HL-60/S4 treated with phorbol 12-myristate 13-acetate at 8.2 ng/mL for 4 days and 3 days (cell line): ENCODE data around the gene UPP1.

Experiments
- in situ Hi-C: fragments of 300-500 bp; cut with MboI; formaldehyde crosslinking; loops from 2 replicates; pipeline ENCODE4 v1.15.0; 2022; ENCODE audit warnings: low sequenced_read_pairs

UPP1 gene

DNA sequence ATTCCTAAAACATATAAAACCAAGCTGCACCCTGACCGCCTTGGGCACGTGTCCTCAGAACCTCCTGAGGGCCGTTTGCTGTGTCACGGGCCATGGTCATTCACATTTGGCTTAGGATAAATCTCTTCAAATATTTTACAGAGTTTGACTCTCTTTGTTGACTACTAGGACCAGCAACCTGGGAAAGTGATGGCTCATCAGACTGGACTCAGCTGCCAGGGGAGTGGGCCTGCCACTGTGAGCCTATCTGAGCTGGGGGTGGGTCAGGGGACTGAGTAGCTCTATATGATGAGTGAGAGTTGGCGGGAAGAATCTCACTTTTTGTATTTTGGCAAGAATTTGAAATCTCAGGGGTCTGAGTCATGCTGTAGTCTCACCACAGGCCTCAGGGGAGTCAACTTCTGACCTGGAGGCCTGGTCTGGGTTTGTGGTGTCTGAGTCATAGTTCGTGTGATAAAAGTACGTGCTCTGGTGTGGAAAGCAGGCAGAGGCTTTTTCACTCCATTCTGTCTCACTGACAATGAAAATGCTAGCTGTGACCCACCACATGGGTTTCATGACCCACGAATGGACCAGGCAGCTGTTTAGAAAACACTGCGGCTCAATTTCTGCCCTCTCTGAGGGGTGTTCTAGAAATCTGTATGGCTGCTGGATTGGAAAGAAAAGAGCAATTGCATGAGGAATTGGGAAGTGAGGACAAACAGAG lies 4.2 kb upstream of the UPP1 start:
- in situ Hi-C loops = loop anchor here (25.0 kb wide), 1 partner anchor 98 kb away; the partner anchor contains the start of gene HUS1

DNA sequence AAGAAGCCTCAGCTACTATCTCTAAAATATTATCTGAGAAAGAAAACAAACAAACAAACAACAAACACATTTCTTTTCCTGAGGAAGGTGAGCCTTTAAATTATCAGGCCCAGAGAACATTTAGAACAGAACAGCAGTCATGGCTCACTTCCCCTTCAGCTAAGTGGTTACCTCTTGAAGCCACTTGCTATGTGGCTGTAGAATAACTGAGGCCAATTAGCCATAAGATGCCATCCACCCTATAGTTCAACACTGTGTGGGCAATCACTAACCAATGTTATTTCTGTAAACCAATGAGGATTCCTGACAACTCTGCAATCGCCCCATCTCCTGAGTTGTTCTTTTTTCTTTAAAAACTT lies 3.7 kb upstream of the UPP1 start:
- in situ Hi-C loops = loop anchor here (25.0 kb wide), 1 partner anchor 98 kb away; the partner anchor contains the start of gene HUS1

DNA sequence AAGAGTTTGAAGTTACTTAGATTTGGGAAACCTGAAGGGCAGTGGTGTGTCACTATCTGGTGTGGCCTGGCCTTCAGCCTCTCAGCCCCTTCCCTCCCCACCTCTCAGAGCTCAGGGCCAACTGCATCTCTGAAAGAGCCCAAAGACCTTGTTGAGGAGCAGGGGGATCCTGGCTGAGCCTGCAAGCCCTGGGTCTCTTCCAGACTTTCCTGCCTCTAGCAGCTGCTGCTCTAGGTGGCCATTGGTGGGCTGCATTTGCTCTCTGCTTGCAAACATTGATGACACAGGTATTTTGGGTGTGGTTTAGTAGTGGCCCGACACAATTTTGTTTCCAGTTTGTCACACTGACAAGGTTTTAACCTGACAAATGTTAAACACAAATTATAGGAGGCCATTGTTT lies 3.1 kb upstream of the UPP1 start:
- in situ Hi-C loops = loop anchor here (25.0 kb wide), 1 partner anchor 99 kb away; the partner anchor contains the start of gene HUS1

DNA sequence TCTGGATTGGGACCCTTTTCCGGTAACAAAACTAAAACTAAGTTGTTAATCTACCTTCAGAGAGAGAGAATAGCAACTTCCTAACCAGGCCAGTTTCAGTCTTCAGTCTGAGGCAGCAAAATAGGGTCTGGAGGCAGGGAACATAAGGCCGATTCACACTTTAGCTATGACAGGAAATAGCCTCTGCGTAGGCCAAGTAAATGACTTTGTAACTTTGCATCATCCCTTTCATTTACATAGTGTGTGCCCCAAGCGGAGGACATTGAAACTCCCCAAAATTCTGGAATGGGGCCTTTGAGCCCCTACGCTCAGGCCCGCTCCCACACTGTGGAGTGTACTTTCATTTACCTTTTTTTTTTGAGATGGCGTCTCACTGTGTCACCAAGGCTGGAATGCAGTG lies 1.7 kb upstream of the UPP1 start:
- in situ Hi-C loops = loop anchor here (25.0 kb wide), 1 partner anchor 100 kb away; the partner anchor contains the start of gene HUS1

DNA sequence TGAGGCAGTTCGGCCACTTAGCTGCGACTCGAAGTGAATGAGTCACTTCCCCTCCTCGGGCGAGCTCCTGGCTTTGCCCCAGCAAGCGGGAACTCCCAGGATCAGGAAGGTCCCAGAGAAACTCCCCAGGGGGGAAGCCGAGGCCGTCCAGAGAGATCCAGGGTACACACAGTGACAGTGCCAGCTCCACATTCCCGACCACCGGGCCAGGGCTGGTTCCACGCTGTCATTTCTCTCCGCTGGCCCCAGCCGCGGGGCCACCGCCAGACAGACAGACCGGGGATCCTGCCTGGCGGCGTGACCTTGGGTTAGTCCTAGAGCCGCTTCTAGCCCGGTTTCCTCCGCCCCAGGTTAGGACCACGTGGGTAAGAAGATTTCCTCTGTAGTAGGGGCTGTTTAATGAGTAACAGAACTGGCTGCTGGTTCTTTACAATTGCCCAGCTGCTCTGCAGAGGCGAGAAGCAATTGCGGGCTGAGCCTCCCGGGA lies 463 bp upstream of the UPP1 start:
- in situ Hi-C loops = loop anchor here (25.0 kb wide), 1 partner anchor 101 kb away; the partner anchor contains the start of gene HUS1

DNA sequence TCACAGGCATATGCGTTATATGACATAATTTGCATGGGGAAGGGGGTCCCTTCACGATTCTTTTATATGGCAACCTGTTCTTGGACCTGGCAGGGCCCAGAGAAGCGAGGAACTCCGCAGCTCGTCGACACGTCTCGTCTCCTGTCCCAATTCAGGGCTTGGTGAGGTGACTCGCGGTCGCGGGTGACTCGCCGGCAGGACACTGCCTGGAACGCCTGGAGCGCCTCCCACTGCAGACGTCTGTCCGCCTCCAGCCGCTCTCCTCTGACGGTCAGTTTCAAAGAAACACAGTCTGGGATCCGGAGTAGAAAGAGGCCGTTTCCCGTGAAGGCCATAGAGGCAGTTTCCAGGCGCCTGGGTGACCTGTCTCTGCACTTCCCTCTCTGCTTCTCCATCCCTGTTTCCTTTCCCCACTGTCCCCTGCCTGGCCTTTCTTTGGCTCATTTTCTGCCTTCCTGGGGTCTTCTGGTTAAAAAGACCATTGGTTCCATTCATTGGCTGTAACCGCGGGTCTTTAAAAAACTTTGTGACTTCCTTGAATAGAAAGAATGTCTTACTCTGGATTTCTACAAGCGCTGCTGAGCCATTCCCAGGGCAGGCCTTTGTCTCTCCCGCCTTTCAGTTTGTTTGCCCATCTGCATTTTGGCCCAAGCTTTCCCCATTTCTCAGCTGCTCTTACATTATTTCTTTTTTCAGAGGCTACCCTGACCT lies 1.2 kb downstream of the UPP1 start:
- in situ Hi-C loops = loop anchor here (25.0 kb wide), 1 partner anchor 103 kb away; the partner anchor contains the start of gene HUS1

DNA sequence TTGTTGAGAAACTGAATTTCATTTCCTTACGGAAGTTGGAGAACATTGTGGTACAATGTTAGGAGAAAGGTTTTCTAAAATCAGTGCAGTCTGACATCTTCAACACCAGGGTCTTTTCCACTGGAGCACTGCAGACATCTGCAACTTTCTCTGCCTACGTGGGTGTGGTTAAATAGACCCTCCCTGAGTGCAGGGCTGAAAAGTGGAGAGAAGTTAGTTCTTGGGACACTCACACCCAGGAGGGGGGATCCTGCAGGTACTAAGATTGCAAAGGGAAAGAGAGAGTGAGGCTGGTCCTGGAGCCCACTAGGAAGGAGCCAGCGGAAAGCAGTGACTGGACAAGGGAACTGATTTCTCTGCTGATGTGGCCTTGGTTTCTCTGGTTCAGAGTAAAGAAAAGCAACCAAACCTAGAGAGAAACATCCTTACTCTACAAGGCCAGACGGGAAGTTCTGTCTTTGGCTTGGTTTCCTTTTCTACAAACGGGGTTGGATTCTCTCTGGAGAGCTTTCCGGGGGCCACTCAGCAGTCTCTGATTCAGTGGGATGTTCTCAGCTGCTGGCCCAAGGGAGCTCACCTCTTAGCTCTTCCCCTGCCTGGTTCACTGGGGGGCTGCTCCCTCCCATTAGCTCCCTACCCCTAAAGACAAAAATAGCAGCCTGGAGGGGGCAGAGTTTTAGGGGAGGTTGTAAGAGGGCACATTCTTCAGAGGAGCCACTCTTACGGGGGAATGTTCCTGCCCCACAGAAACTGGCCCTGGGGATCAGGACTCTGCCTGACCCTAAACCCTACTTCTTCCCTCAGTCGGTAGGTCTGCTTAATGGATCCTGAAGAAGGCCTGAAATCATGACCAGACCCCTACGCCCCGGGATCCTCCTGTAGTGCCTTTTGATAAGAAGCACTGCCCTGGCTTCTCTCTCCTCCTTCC lies 2.7 kb downstream of the UPP1 start:
- in situ Hi-C loops = loop anchor here (25.0 kb wide), 1 partner anchor 104 kb away; the partner anchor contains the start of gene HUS1

DNA sequence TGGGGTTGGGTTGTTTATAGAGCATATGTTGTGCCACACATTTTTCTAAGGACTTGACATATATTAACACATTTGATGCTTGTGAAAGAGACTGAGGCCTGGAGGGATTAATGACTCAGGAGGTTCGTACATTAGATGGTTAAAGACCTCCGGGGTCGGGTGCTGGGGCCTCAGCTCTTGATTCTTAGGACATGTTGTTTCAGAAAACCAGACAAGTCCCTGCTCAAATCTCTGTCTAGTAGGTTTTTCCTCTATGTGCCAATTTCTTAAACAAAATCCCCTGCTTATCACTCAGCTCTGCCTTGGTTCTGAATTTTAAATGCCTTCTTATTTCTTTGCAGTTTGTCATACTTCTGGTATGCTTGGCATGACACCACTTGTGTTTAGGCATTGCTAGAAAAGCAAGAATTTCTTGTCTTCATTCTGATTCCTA lies 5.8 kb downstream of the UPP1 start:
- in situ Hi-C loops = loop anchor here (25.0 kb wide), 1 partner anchor 108 kb away; the partner anchor contains the start of gene HUS1

DNA sequence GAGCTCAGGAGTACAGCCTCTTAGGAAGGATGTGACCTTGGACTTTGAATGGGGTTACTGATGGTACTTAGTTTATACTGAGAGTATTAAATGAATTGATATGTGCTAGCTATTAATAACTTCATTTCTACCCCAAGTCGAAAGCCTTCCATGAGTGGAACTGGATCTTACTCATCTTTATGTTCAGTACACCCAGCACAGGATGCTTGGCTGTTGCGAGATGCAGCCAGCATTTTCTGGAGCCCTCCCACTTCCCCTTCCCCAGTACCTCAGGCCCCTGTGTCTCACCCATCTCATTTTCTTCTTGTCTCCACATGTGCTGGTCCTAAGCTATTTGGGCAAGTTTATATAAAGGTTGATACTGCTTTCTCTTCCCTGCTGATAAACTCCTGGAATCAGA lies 7.2 kb downstream of the UPP1 start:
- in situ Hi-C loops = loop anchor here (25.0 kb wide), 1 partner anchor 109 kb away; the partner anchor contains the start of gene HUS1

DNA sequence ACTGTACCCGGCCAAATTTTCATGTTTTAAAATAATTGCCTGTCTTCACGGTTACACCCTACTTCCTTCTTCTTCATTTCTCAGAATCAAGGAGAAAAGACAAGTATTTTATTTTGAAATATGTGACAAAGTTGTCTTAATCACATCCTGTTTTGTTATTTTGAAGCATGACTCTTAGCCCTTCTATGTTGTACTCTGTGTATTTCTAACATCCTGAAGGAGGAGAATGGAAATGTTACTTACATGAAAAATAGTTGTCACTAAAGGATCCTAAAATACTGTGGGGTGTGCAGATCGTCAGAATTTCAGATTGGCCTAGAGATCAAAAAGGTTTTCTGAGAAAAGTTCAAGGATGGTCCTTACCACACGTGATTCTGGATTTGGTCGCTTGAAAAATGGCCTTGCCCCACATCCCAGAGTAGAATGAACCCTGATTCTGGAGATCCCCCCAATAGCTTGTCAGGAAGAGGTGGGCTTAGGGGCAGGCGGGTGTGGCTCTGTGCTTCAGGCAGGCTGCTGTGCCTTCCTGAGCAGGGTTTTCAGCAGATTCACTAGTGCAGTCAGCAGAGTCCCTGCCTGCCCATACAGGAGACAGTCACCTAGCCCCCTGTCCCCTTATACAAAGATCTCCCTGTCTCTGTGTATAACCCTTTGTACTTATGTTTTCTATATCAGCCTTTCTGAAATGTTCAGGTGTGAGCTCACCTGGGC lies 8.6 kb downstream of the UPP1 start:
- in situ Hi-C loops = loop anchor here (25.0 kb wide), 1 partner anchor 110 kb away; the partner anchor contains the start of gene HUS1

DNA sequence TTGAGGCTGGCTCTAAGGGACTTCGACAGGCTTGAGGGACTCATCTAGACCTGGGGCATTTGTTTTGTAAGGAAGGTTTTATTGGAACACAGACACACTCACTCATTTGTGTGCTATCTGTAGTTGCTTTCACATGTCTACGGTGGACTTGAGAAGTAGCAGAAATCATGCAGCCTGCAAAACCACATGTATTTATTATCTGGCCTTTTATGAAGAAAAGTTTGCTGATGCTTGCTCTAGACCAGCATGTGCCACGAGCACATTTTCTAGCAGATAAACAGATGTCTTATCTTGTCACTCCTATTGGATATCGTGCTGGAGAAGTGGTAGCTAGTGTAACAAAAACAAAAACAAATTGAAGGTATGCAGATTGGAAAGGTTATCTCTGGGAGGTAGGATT lies 9.8 kb downstream of the UPP1 start:
- in situ Hi-C loops = loop anchor here (25.0 kb wide), 1 partner anchor 112 kb away; the partner anchor contains the start of gene HUS1

DNA sequence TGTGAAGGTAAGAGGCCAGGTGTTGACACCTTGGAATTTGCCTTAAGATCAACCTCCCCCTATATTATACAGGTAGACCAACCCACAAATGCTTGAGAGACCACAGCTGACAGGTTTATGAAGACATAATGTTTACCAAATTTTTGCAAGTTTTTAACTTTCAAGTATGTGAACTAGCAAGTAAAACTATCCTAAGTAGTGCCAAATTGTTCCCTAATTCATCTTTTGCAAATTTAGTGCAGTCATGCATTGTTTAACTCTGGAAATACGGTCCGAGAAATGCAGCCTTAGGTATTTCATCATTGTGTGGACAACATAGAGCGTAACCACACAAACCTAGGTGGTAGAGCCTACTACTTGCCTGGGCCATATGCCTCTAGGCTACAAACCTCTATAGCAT lies 10.7 kb downstream of the UPP1 start:
- in situ Hi-C loops = loop anchor here (25.0 kb wide), 1 partner anchor 112 kb away; the partner anchor contains the start of gene HUS1

DNA sequence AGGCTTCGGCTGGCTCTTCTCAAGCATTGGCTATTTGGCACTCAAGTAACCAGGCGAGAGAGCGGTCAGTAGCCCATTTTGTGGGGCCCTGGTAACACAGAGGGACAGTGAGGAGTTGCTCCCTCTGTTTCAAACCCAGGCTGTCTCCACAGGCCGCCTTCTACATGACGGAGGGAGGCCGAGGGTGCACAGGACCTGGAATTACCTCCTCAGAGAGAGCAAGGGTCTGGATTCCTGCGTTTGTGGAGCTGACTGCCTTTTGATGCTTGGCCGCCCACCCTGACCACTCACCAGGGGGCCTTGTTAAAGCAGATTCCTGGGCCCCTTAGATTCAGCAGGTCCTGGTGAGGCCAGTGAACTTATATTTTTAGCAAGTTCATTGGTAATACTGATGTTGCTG lies 12.3 kb downstream of the UPP1 start:
- in situ Hi-C loops = no loop called here

DNA sequence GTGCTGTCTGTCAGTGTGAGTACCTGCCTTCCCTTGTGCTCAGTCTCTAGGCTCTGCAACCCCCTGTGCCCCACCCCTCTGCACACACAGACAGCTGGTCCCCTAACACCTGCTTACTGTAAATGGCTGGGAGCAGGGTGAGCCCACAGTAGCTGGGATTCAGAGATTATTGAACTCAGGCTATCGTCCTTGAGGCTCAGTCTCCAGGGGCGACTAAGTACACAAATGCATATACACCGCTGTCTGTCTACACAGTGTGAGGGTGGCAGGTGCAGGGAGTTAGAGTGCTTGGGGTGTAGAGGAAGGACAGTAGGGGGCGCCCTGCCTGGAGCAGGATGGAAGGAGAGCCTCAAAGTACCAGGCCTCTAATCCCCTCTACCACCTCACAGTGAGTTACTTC lies 12.9 kb downstream of the UPP1 start:
- in situ Hi-C loops = no loop called here

DNA sequence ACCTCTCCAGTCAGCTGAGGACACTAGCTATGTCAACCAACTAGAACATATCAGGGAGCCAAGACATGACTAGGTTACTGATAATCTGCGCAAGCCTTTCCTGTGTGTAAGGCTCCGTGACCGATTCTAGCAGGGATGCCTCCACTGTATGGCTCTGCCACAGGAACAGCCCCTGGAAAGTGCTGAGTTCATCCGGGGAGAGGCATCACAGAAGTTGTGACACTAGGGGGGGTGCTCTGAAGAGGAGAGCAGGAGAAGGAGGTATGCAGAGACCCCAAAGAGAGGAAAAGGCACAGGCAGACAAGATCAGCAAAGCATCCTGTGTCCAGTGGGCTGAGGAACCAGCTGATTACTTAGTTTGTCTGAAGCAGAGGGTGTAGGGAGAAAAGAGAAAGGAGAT lies 13.5 kb downstream of the UPP1 start:
- in situ Hi-C loops = no loop called here

DNA sequence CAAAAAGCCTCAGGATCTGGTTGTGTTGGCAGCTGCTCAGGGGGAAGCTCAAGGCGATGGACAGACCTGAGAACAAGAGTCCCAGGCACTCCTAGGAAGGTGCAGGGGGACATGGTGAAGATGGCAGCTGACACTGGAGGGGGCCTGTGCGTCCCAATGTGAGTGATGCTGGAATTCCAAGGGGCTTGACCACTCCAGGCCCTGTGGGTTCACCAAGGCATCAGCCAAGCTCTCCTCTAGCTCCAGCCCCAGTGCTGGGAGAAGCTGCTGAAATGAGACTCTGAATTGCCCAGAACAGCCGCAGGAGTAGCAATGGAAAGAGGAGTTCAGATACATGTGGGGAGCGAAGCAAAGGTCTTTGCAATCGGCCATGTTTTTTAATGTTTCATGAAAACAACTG lies 16.0 kb downstream of the UPP1 start:
- in situ Hi-C loops = no loop called here

DNA sequence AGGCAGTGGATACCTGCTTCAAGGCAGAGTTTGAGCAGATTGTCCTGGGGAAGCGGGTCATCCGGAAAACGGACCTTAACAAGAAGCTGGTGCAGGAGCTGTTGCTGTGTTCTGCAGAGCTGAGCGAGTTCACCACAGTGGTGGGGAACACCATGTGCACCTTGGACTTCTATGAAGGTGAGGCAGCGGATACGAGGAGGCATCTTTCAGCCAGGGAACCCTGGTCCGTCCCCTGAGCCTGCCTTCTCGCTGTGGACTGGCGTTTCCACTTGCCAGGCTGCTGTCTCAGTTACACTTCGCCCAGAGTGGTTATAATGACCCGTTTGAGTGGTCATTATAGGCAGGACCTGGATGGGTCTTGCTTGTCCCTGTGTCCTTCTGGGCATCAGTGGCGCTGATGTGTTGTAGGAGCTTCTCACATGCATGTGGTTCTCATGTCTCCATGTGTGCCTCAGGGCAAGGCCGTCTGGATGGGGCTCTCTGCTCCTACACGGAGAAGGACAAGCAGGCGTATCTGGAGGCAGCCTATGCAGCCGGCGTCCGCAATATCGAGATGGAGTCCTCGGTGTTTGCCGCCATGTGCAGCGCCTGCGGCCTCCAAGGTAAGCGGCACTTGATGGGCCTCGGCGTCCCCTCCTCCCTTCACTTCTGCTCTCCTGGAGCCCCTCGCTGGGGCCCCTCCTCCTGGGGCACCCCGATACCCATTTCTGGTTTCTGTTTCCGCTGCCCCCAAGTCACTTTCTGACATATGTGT lies 18.0 kb downstream of the UPP1 start:
- in situ Hi-C loops = no loop called here

DNA sequence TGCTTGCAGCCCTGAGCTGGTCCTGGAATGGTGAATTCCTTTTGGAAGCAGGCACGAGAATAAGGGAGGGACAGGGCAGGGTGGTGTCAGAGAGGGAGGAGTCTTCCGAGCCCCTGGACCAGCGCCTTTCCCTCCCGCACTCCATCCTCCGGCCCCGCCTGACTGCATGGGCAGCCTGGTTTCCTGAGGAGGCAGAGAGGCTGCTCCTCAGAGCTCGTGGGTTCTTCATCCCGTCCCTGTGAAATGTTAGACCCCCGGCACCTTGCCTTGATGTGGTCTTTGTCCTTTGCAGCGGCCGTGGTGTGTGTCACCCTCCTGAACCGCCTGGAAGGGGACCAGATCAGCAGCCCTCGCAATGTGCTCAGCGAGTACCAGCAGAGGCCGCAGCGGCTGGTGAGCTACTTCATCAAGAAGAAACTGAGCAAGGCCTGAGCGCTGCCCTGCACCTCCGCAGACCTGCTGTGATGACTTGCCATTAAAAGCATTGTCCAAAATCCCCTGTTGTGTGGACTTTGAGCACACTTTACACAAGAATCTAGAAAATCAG lies 18.9 kb downstream of the UPP1 start:
- in situ Hi-C loops = no loop called here
